H1 (cell line): ENCODE measurements around the gene VAX1. TPM values are rescaled to one million over a fixed set of nuclear protein-coding genes. Genes with fewer than 3 reads are reported as not detected.

Source experiments
- CTCF ChIA-PET: fragments of 300-600 bp; sonication (Branson Sonifier 250); formaldehyde crosslinking; loops from one replicate; lab custom pipeline; 2021; ENCODE audit not compliant: partially characterized antibody; lab: Charles Lee
- POLR2A ChIA-PET: fragments of 300-600 bp; sonication (Branson Sonifier 250); formaldehyde crosslinking; loops from one replicate; lab custom pipeline; 2021; ENCODE audit warnings: inconsistent platforms; ENCODE audit not compliant: partially characterized antibody; lab: Charles Lee
- DNase-seq, 2 experiments: peaks; one replicate each; pipeline versions ENCODE4 v3.0.0 to v3.0.0-alpha.2; 2010 to 2022; ENCODE audit warnings: low spot score in 2 of 2, low read depth in 1 of 2, mixed read lengths in 1 of 2
- FAIRE-seq: peaks from 2 replicates; lab custom pipeline; 2011; peaks lifted over from hg19 to GRCh38; lab: Jason Lieb, UNC
- H2AFZ ChIP-seq: 2 replicates; pipeline ENCODE4 v1.8.1; 2012; ENCODE audit warnings: low read length, inconsistent platforms
- H2AK5ac ChIP-seq: 2 replicates; pipeline ENCODE4 v1.6.1; 2013; ENCODE audit warnings: low read depth, low read length
- H2BK120ac ChIP-seq: replicated peaks from 2 replicates; pipeline ENCODE3; 2013; ENCODE audit warnings: low read depth, low read length, inconsistent platforms
- H2BK12ac ChIP-seq: 2 replicates; pipeline ENCODE4 v1.6.1; 2013; ENCODE audit warnings: low read depth, low read length
- H2BK15ac ChIP-seq: 2 replicates; pipeline ENCODE4 v1.6.1; 2013; ENCODE audit warnings: low read length
- H2BK20ac ChIP-seq: 2 replicates; pipeline ENCODE4 v1.6.1; 2013; ENCODE audit warnings: low read length
- H2BK5ac ChIP-seq: 2 replicates; pipeline ENCODE4 v1.6.1; 2013; ENCODE audit warnings: low read depth, low read length
- H3K14ac ChIP-seq: 2 replicates; pipeline ENCODE4 v1.6.1; 2013; ENCODE audit warnings: inconsistent platforms; ENCODE audit not compliant: insufficient read length
- H3K18ac ChIP-seq: 2 replicates; pipeline ENCODE4 v1.6.1; 2013; ENCODE audit warnings: low read length; ENCODE audit errors: extremely low read depth
- H3K23ac ChIP-seq: 2 replicates; pipeline ENCODE4 v1.6.1; 2013; ENCODE audit warnings: inconsistent platforms; ENCODE audit not compliant: insufficient read length
- H3K23me2 ChIP-seq: 2 replicates; pipeline ENCODE4 v1.6.1; 2013; ENCODE audit warnings: low read depth, low read length
- H3K27ac ChIP-seq: 2 replicates; pipeline ENCODE4 v1.6.1; 2011; ENCODE audit warnings: low read depth, low read length, inconsistent platforms
- H3K27me3 ChIP-seq, 4 experiments: replicated peaks in 1 of 4; 1 replicate in 1 of 4; 2 replicates in 3 of 4; pipeline versions ENCODE4 v1.6.1 to v1.8.1; 2011 to 2013; ENCODE audit warnings: low read length in 3 of 4, mild to moderate bottlenecking in 3 of 4, inconsistent platforms in 2 of 4, mixed read lengths in 2 of 4, moderate library complexity in 1 of 4; ENCODE audit not compliant: control insufficient read depth in 3 of 4, insufficient read depth in 3 of 4; ENCODE audit errors: extremely low read depth in 1 of 4
- H3K36me3 ChIP-seq, 4 experiments: 2 replicates each; pipeline versions ENCODE4 v1.6.1 to v1.8.1; 2011 to 2013; ENCODE audit warnings: mild to moderate bottlenecking in 4 of 4, low read length in 3 of 4, moderate library complexity in 2 of 4, control low read depth in 1 of 4, inconsistent platforms in 1 of 4; ENCODE audit not compliant: insufficient read depth in 4 of 4, control insufficient read depth in 2 of 4
- H3K4ac ChIP-seq: replicated peaks from 2 replicates; pipeline ENCODE3; 2013; ENCODE audit warnings: low read length, low read depth, mixed read lengths, inconsistent platforms; ENCODE audit not compliant: insufficient read length
- H3K4me1 ChIP-seq, 4 experiments: replicated peaks in 1 of 4; 1 replicate in 1 of 4; 2 replicates in 3 of 4; pipeline versions ENCODE4 v1.6.1 to v1.8.1; 2011 to 2013; ENCODE audit warnings: low read length in 3 of 4, inconsistent platforms in 2 of 4, mixed read lengths in 1 of 4; ENCODE audit not compliant: insufficient read depth in 4 of 4, control insufficient read depth in 3 of 4
- H3K4me2 ChIP-seq, 2 experiments: 2 replicates each; pipeline versions ENCODE4 v1.6.1 to v1.8.1; 2011 to 2013; ENCODE audit warnings: low read depth in 2 of 2, low read length in 2 of 2, control low read depth in 1 of 2, inconsistent platforms in 1 of 2, mild to moderate bottlenecking in 1 of 2; ENCODE audit not compliant: insufficient read depth in 1 of 2
- H3K4me3 ChIP-seq, 4 experiments: fragments of 200-600, 300-600 bp in 1 of 4; sonication (generic), shearing (Covaris generic), sonication (Bioruptor Twin) in 1 of 4; 2 replicates each; pipeline versions ENCODE4 v1.5.1 to v1.8.1; 2011 to 2016; ENCODE audit warnings: low read length in 4 of 4, low read depth in 3 of 4, control low read depth in 2 of 4, inconsistent platforms in 2 of 4, mild to moderate bottlenecking in 2 of 4, mixed read lengths in 1 of 4, moderate library complexity in 1 of 4; ENCODE audit not compliant: insufficient read depth in 2 of 4; ENCODE audit errors: extremely low read depth in 1 of 4
- H3K56ac ChIP-seq: replicated peaks from 2 replicates; pipeline ENCODE3; 2013; ENCODE audit warnings: low read depth, mild to moderate bottlenecking, mixed read lengths, low read length, inconsistent platforms; ENCODE audit not compliant: insufficient read length
- H3K79me1 ChIP-seq: 2 replicates; pipeline ENCODE4 v1.6.1; 2013; ENCODE audit warnings: low read depth, low read length, control low read depth
- H3K79me2 ChIP-seq, 2 experiments: 2 replicates each; pipeline versions ENCODE4 v1.6.1 to v1.8.1; 2012 to 2013; ENCODE audit warnings: low read length in 2 of 2, mild to moderate bottlenecking in 2 of 2, inconsistent platforms in 1 of 2; ENCODE audit not compliant: insufficient read depth in 2 of 2, control insufficient read depth in 1 of 2
- H3K9ac ChIP-seq, 4 experiments: replicated peaks in 1 of 4; 1 replicate in 1 of 4; 2 replicates in 3 of 4; pipeline versions ENCODE4 v1.6.1 to v1.8.1; 2011 to 2013; ENCODE audit warnings: low read depth in 3 of 4, low read length in 3 of 4, control low read depth in 2 of 4, mild to moderate bottlenecking in 2 of 4, moderate library complexity in 2 of 4, inconsistent platforms in 1 of 4; ENCODE audit errors: extremely low read depth in 1 of 4
- H3K9me3 ChIP-seq, 2 experiments: 2 replicates each; pipeline versions ENCODE4 v1.6.1 to v1.8.1; 2012 to 2013; ENCODE audit warnings: mild to moderate bottlenecking in 2 of 2, moderate library complexity in 2 of 2, control low read depth in 1 of 2, inconsistent platforms in 1 of 2, low read depth in 1 of 2, low read length in 1 of 2, mixed read lengths in 1 of 2; ENCODE audit not compliant: insufficient read depth in 2 of 2
- H4K20me1 ChIP-seq, 2 experiments: replicated peaks in 1 of 2; 2 replicates each; pipeline versions ENCODE3 to v1.8.1; 2011 to 2013; ENCODE audit warnings: inconsistent platforms in 2 of 2, low read length in 2 of 2, mild to moderate bottlenecking in 1 of 2; ENCODE audit not compliant: insufficient read depth in 2 of 2, control insufficient read depth in 1 of 2
- H4K5ac ChIP-seq: 2 replicates; pipeline ENCODE4 v1.6.1; 2013; ENCODE audit warnings: low read length, low read depth, mixed read lengths, inconsistent platforms; ENCODE audit not compliant: insufficient read length
- H4K8ac ChIP-seq: 2 replicates; pipeline ENCODE4 v1.8.0; 2013; ENCODE audit warnings: mild to moderate bottlenecking, moderate library complexity, low read length, inconsistent platforms; ENCODE audit not compliant: insufficient read depth; ENCODE audit errors: extremely low read depth
- H4K91ac ChIP-seq: replicated peaks from 2 replicates; pipeline ENCODE3; 2013; ENCODE audit warnings: low read length, mixed read lengths, inconsistent platforms; ENCODE audit not compliant: insufficient read length
- BCL11A ChIP-seq, 2 experiments: IDR thresholded peaks; one replicate each; pipeline ENCODE4 v1.6.1; 2011; ENCODE audit warnings: low read depth in 2 of 2, low read length in 2 of 2, mild to moderate bottlenecking in 2 of 2
- BRCA1 ChIP-seq: IDR thresholded peaks from 2 replicates; pipeline ENCODE4 v1.6.1; 2012; ENCODE audit warnings: low read depth, low read length, improper control_type of control experiment
- CHD1 ChIP-seq: IDR thresholded peaks from 2 replicates; pipeline ENCODE4 v1.6.1; 2012; ENCODE audit warnings: low read depth, low read length, improper control_type of control experiment
- CTBP2 ChIP-seq: IDR thresholded peaks from 2 replicates; pipeline ENCODE4 v1.7.0; 2011; ENCODE audit warnings: borderline replicate concordance, mild to moderate bottlenecking, moderate library complexity, mixed read lengths, low read length; ENCODE audit not compliant: insufficient read depth, insufficient read length
- GTF2F1 ChIP-seq: IDR thresholded peaks from 2 replicates; pipeline ENCODE4 v1.6.1; 2012; ENCODE audit warnings: low read depth, low read length, improper control_type of control experiment, borderline replicate concordance
- HDAC6 ChIP-seq: IDR thresholded peaks from one replicate; pipeline ENCODE4 v1.7.1; 2012; ENCODE audit warnings: low read depth, mild to moderate bottlenecking, inconsistent platforms, low read length, moderate library complexity
- NRF1 ChIP-seq: IDR thresholded peaks from 2 replicates; pipeline ENCODE4 v1.6.1; 2011; ENCODE audit warnings: mild to moderate bottlenecking, low read depth, low read length, improper control_type of control experiment
- RNF2 ChIP-seq: fragments of 200-900, 300-1000 bp; sonication (generic); IDR thresholded peaks from 2 replicates; pipeline ENCODE4 v1.7.1; 2016; ENCODE audit warnings: borderline replicate concordance, low read depth, mild to moderate bottlenecking, antibody characterized with exemption, low read length; ENCODE audit not compliant: poor library complexity, severe bottlenecking; ENCODE audit errors: missing control alignments
- SUZ12 ChIP-seq: fragments of 200-600 bp; sonication (generic); IDR thresholded peaks from 2 replicates; pipeline ENCODE4 v1.6.1; 2012; ENCODE audit warnings: mild to moderate bottlenecking, inconsistent platforms, low read length, moderate library complexity, mixed read lengths
- TEAD4 ChIP-seq: IDR thresholded peaks from 2 replicates; pipeline ENCODE4 v1.6.1; 2012; ENCODE audit warnings: low read depth, low read length, inconsistent platforms, mixed read lengths
- WGBS, 2 experiments: shearing (Covaris generic) in 1 of 2; methylation state at CpG; one replicate each; pipeline versions ENCODE4 v1.1.6 to v1.1.7; 2013 to 2015; ENCODE audit warnings: low lambda C conversion rate in 2 of 2, mixed read lengths in 2 of 2, inconsistent platforms in 1 of 2, low coverage in 1 of 2, missing lambda C conversion rate in 1 of 2; ENCODE audit not compliant: insufficient replicate concordance in 2 of 2, insufficient coverage in 1 of 2, insufficient read length in 1 of 2; ENCODE audit errors: extremely low coverage in 1 of 2, missing lambda C conversion rate in 1 of 2; 5-methylcytosine and 5-hydroxymethylcytosine counted together
- polyA plus RNA-seq, 7 experiments: library from polyadenylated mRNA; depleted of rRNA in 3 of 7; stranded (reverse) in 5 of 7; unstranded in 2 of 7; fragments of >200 nt in 5 of 7; fragments of 200-250 nt in 2 of 7; gene quantifications; 1 replicate in 5 of 7; 2 replicates in 1 of 7; 4 replicates in 1 of 7; pipeline versions ENCODE4 v1.2.1 to v1.2.3, GENCODE V29; 2011 to 2013; ENCODE audit warnings: missing spikeins in 2 of 7, mixed read lengths in 2 of 7
- total RNA-seq: library from RNA; stranded (reverse); fragmentation: NEBNext Ultra II Directional; extraction: Animal tissue kit (Norgen Biotek cat#: 25700); gene quantifications from 2 replicates; pipeline ENCODE4 v1.2.1, GENCODE V29; 2021

Gene VAX1
- total and polyA plus RNA-seq, 2 of the 8 experiments (the other 6 are each of a cell fraction or from before 2014, with no cell fraction given): not detected

DNA sequence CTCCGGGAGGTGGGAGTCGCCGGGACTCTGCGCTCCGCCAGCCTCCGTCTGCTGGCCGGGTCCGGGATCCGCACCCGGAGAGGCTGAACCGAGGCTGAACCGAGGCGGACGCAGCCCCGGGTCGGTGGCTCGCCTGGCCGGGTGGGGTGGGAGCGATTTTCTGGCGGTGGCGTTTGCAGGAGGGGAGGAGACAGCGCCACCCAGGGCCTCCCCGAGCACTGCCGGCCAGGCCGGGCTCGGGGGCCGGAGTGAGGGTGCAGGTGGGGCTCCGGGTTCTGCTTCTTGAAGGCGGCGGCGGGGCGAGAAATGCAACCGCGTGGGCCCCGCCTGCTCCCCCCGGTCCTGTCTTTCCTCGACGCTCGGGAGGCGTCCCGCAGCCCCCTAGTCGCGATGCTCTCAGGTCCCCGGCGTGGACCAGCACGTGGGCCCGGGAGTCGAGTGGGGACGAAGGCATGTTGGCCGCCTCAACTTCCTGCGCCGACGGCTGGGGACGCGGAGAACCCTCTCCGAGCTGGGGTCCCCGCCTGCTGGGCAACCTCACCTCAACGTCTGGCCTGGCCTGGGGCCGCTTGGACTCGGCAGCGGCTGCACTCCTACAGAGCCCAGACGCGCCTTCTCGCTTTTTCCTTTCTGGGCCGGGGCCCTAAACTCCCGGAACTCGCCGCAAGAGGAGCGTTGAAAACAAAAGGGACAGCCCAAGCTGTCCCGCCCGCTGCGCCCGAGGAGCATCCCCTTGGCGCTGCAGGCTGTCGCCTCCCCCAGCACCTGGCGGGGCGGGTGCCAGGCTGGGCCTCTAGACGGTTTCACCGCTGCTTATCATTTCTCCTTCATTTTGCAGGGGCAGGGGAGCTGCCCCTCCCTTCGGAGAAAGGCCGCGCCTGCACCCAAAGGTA, 25.2 kb upstream of the VAX1 start:
- H3K79me2 ChIP-seq: no peaks in the 10 kb centered on the region
- H3K4me2 ChIP-seq: peak overlapping the region; percentile 46 to 78
- POLR2A ChIA-PET: interaction anchor here (1.1 to 2.8 kb wide), 4 partner anchors 25 to 32 kb away, joined by 3 to 9 read pairs (median 4); partner anchors contain the start of gene VAX1
- CTCF ChIA-PET: interaction anchor here (0.9 to 15.5 kb wide), 7 partner anchors 10 to 366 kb away, joined by 3 to 531 read pairs (median 5); partner anchors contain the start of gene VAX1
- no peak overlapping the region for H2BK15ac ChIP-seq
- no peak overlapping the region for H3K23ac ChIP-seq
- H3K27ac ChIP-seq: no peak overlapping the region
- peak overlapping the region; percentile 72; the same call in 1 of the 2 replicates for H3K18ac ChIP-seq
- H3K9ac ChIP-seq: no peak overlapping the region
- no peak for FAIRE-seq
- H3K79me1 ChIP-seq: no peaks in the 10 kb centered on the region
- H2BK120ac ChIP-seq: no peak overlapping the region
- no peak overlapping the region for H2BK12ac ChIP-seq
- H2BK5ac ChIP-seq: peak overlapping the region; percentile 53; the same call in 1 of the 2 replicates
- H3K23me2 ChIP-seq: peaks cover 6% of the 10 kb centered on the region
- peaks cover 78 to 97% (median 92%) of the 10 kb centered on the region in 4 experiments for H3K27me3 ChIP-seq
- H2AK5ac ChIP-seq: no peak overlapping the region
- H4K8ac ChIP-seq: peak overlapping the region; percentile 70; the same call in 1 of the 2 replicates
- H3K56ac ChIP-seq: no peak overlapping the region
- 1% methylated on average over 58 of the region's 82 CpGs; no CpG with 5 or more reads in 1 of the 2 experiments for WGBS, 2 experiments
- no peak overlapping the region for H4K5ac ChIP-seq
- no peak overlapping the region for H3K4ac ChIP-seq
- H3K9me3 ChIP-seq: no peaks in the 10 kb centered on the region
- peak overlapping the region; percentile 19 to 58 (median 30); a peak in 7 of 8 replicates for H3K4me3 ChIP-seq
- H3K36me3 ChIP-seq: 0 out of 8 replicates have a peak, but pooled peaks cover 0 to 3% (median 0%) of the 10 kb centered on the region in 4 experiments
- peaks cover 17 to 20% of the 10 kb centered on the region in 2 experiments for H4K20me1 ChIP-seq
- H3K14ac ChIP-seq: no peak overlapping the region
- no peak overlapping the region for H4K91ac ChIP-seq
- no peak overlapping the region for H2BK20ac ChIP-seq
- H2AFZ ChIP-seq: no peak overlapping the region; the same call in 1 of the 2 replicates
- peaks cover 9 to 32% (median 14%) of the 10 kb centered on the region in 4 experiments for H3K4me1 ChIP-seq
- DNase-seq: peak in 1 of 2 experiments; percentile 84
- TF ChIP-seq RNF2 (peak; percentile 88), CTBP2 (peak; percentile 96), HDAC6 (no peak), TEAD4 (no peak), SUZ12 (peak; percentile 91), CHD1 (no peak), BCL11A (IDR thresholded peaks at IDR 0.05; ENCODE audit: low read depth in 2 of 2, low read length in 2 of 2) (no peak), NRF1 (no peak), BRCA1 (no peak), GTF2F1 (no peak)
